ENCODE measurements around the gene AGFG2. TPM values are rescaled to one million over a fixed set of nuclear protein-coding genes. Genes with fewer than 3 reads are reported as not detected.

Gene AGFG2
- total RNA-seq, 2 experiments from 2014 or later = 53.9 to 59.8 TPM

DNA sequence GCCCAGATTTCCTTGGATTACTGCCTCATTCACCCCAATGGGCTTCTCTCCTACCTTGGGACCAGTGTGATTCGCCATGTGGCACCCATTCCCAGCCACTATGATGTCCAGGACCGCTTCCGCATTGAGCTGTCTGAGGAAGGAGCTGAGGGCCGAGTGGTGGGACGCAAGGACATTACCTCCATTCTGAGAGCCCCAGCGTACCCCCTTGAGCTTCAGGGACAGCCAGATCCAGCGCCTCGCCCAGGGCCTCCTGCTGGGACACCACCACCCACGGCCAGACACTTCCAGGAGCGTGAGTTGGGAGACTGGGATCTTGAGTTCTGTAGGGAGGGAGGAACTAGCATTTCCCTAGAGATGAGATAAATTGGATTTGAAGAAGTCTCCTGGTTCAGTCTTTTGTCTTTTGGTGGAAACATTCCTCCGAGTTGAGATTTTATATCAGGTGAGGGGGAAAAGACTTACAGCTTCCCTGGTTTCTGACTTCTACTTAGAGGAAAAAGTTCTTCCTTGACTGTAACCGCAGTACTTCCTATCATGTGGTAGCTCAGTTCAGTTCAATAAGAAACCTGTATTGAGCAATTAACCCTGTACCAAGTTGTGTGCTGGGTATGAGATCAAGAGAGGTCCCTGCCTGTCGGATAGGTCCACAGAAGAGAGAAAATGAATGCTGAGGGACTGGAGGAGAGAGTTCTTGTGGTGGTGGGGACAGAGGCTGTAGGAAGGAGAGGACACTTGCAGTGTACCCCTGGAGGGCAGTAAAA lies 74.6 kb downstream of the AGFG2 start:
- Mint-ChIP-seq H3K9me3 (no peaks in the 10 kb centered on the region), H3K27me3 (peaks cover 2% of the 10 kb centered on the region), H3K4me1 (peaks cover 21% of the 10 kb centered on the region), H3K4me3 (peak overlapping the region; percentile 85), H3K36me3 (ENCODE audit: low read depth) (peaks cover 15% of the 10 kb centered on the region), H3K27ac (peak overlapping the region; percentile 7)
- DNase-seq = no peak
- POLR2A ChIA-PET = interaction anchor here (0.8 to 8.1 kb wide), 10 partner anchors 8 to 185 kb away, joined by 3 to 140 read pairs (median 10); partner anchors contain the start of genes FBXO24, GNB2, LRCH4 and POP7
- CTCF ChIA-PET = interaction anchor here (0.6 to 11.9 kb wide), 13 partner anchors 8 to 261 kb away, joined by 3 to 163 read pairs (median 5); partner anchors contain the start of genes POP7 and SRRT

DNA sequence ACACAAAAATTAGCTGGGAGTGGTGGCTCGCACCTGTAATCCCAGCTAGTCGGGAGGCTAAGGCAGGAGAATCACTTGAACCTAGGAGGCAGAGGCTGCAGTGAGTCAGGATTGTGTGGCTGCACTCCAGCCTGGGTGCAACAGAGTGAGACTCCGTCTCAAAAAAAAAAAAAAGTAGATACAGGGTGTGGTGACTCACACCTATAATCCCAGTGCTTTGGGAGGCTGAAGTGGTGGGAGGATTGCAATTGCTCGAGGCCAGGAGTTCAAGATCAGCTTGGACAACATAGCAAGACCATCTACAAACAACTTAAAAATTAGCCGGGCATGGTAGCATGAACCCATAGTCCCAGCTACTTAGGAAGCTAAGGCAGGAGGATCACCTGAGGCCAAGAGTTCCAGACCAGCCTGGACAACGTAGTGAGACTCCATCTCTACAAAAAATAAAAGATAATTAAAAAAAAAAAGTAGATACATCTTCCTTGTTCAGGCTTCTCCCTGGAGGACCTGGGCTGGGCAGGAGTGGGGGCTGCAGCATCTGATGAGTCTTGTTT lies 75.4 kb downstream of the AGFG2 start:
- H3K4me3 Mint-ChIP-seq = peak overlapping the region; percentile 85

More for the DNA sequence above, 75.4 kb downstream of the AGFG2 start:
- ChIA-PET CTCF (interaction anchor here (0.8 to 11.9 kb wide), 5 partner anchors 11 to 77 kb away, joined by 3 to 163 read pairs (median 32); no protein-coding TSS in a partner anchor), POLR2A (interaction anchor here (0.5 to 8.1 kb wide), 8 partner anchors 9 to 186 kb away, joined by 3 to 140 read pairs (median 20); partner anchors contain the start of genes FBXO24, GNB2, LRCH4 and ZCWPW1)
- DNase-seq = no peak
- no peaks in the 10 kb centered on the region for H3K9me3 Mint-ChIP-seq
- peaks cover 2% of the 10 kb centered on the region for H3K27me3 Mint-ChIP-seq
- peaks cover 21% of the 10 kb centered on the region for H3K4me1 Mint-ChIP-seq
- no peak overlapping the region for H3K27ac Mint-ChIP-seq
- peaks cover 15% of the 10 kb centered on the region for H3K36me3 Mint-ChIP-seq (ENCODE audit: low read depth)

Other genes with a start within 250 kb of the AGFG2 start
- gene SPDYE3, start 231.5 kb upstream of the AGFG2 start, total RNA-seq = not detected
- 10 to 100 TPM; 39.8 to 40.6 TPM for gene PILRB, start 181.1 kb upstream of the AGFG2 start, total RNA-seq
- gene PILRA, start 165.7 kb upstream of the AGFG2 start, total RNA-seq = 1 to 10 TPM; 1.3 to 1.5 TPM
- 1 to 10 TPM; 2.7 to 3.0 TPM for gene ZCWPW1, start 110.5 kb upstream of the AGFG2 start, total RNA-seq
- gene MEPCE, start 109.4 kb upstream of the AGFG2 start, total RNA-seq = 10 to 100 TPM; 36.7 to 40.1 TPM
- 100 to 1,000 TPM; 100 to 101 TPM for gene PPP1R35, start 102.7 kb upstream of the AGFG2 start, total RNA-seq
- gene SPACDR, start 74.9 kb upstream of the AGFG2 start, total RNA-seq = 1 to 10 TPM; 4.0 to 4.3 TPM
- gene TSC22D4, start 60.0 kb upstream of the AGFG2 start, total RNA-seq = 100 to 1,000 TPM; 133 to 136 TPM
- under 1 TPM; 0.05 to 0.13 TPM for gene NYAP1, start 55.3 kb upstream of the AGFG2 start, total RNA-seq
- gene SAP25, start 34.7 kb downstream of the AGFG2 start, total RNA-seq = 10 to 100 TPM; 29.1 to 30.0 TPM
- gene LRCH4, start 46.9 kb downstream of the AGFG2 start, total RNA-seq = 100 to 1,000 TPM; 199 to 204 TPM
- 1 to 10 TPM; 1.8 to 2.7 TPM for gene FBXO24, start 47.1 kb downstream of the AGFG2 start, total RNA-seq
- 10 to 100 TPM; 16.0 to 18.7 TPM for gene PCOLCE, start 63.2 kb downstream of the AGFG2 start, total RNA-seq
- gene MOSPD3, start 73.3 kb downstream of the AGFG2 start, total RNA-seq = 10 to 100 TPM; 47.2 to 53.3 TPM
- 1 to 10 TPM; 8.8 to 9.2 TPM for gene TFR2, start 102.3 kb downstream of the AGFG2 start, total RNA-seq
- not detected for gene ACTL6B, start 117.2 kb downstream of the AGFG2 start, total RNA-seq
- gene GNB2, start 134.5 kb downstream of the AGFG2 start, total RNA-seq = 100 to 1,000 TPM; 263 to 266 TPM
- 10 to 100 TPM; 43.4 to 47.4 TPM for gene GIGYF1, start 155.0 kb downstream of the AGFG2 start, total RNA-seq
- 10 to 100 TPM; 32.5 to 35.2 TPM for gene POP7, start 166.9 kb downstream of the AGFG2 start, total RNA-seq
- not detected for gene EPO, start 181.3 kb downstream of the AGFG2 start, total RNA-seq
- gene ZAN, start 194.4 kb downstream of the AGFG2 start, total RNA-seq = not detected

Measured in activated CD4-positive, alpha-beta memory T cell treated with anti-CD3 and anti-CD28 coated beads, Interleukin-2, amount 10 ng/mL, durations not matched to agents 7 days and 5 days (primary cell).